Measurements from ENCODE around the gene SYNGAP1. TPM values are rescaled to one million over a fixed set of nuclear protein-coding genes. Genes with fewer than 3 reads are reported as not detected.

SYNGAP1 gene
- total RNA-seq, 1 donor from 2014 or later, result 36.1 TPM

DNA sequence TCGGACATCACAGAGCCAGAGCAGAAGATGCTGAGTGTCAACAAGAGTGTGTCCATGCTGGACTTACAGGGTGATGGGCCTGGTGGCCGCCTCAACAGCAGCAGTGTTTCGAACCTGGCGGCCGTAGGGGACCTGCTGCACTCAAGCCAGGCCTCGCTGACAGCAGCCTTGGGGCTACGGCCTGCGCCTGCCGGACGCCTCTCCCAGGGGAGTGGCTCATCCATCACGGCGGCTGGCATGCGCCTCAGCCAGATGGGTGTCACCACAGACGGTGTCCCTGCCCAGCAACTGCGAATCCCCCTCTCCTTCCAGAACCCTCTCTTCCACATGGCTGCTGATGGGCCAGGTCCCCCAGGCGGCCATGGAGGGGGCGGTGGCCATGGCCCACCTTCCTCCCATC, 23.2 kb downstream of the SYNGAP1 start:
- Histone ChIP-seq H3K4me1 (ENCODE audit: insufficient read depth, low read length) (peaks cover 3% of the 10 kb centered on the region), H3K4me2 (ENCODE audit: low read length) (no peak overlapping the region), H3K27ac (ENCODE audit: low read depth, low read length) (no peak overlapping the region), H3K4me3 (ENCODE audit: insufficient read depth, low read depth, low read length) (no peak overlapping the region), H3K9ac (ENCODE audit: low read length) (no peak overlapping the region), H3K79me2 (ENCODE audit: insufficient read depth, low read length) (no peaks in the 10 kb centered on the region), H3K36me3 (ENCODE audit: insufficient read depth, low read length) (peaks cover 6% of the 10 kb centered on the region), H3K27me3 (ENCODE audit: insufficient read depth, low read length) (no peaks in the 10 kb centered on the region), H4K20me1 (ENCODE audit: insufficient read depth, low read length) (peaks cover 11% of the 10 kb centered on the region), H2AFZ (ENCODE audit: low read depth, low read length) (no peak overlapping the region), H3K9me3 (ENCODE audit: insufficient read depth, low read depth, low read length) (no peaks in the 10 kb centered on the region)
- H3K4me1 Mint-ChIP-seq (ENCODE audit: low read depth, unreplicated experiment), result peaks cover 4% of the 10 kb centered on the region
- no peak for TF ChIP-seq EZH2 (IDR thresholded peaks at IDR 0.05; ENCODE audit: insufficient read depth, low read length)
- TF ChIP-seq CTCF (IDR thresholded peaks at IDR 0.05; ENCODE audit: insufficient read depth, low read depth, low read length), result no peak
- H3K4me3 Mint-ChIP-seq (ENCODE audit: unreplicated experiment), result no peak overlapping the region
- no peak for FAIRE-seq
- DNase-seq (ENCODE audit: low read depth), result no peak
- H3K36me3 Mint-ChIP-seq (ENCODE audit: low read depth, unreplicated experiment), result peaks cover 43% of the 10 kb centered on the region
- H3K27me3 Mint-ChIP-seq (ENCODE audit: low read depth, unreplicated experiment), result no peaks in the 10 kb centered on the region
- H3K27ac Mint-ChIP-seq (ENCODE audit: unreplicated experiment), result no peak overlapping the region
- H3K9me3 Mint-ChIP-seq (ENCODE audit: unreplicated experiment), result no peaks in the 10 kb centered on the region

- Mint-ChIP-seq H3K27ac (ENCODE audit: unreplicated experiment) (no peak overlapping the region), H3K36me3 (ENCODE audit: low read depth, unreplicated experiment) (peaks cover 38% of the 10 kb centered on the region), H3K27me3 (ENCODE audit: low read depth, unreplicated experiment) (no peaks in the 10 kb centered on the region), H3K4me3 (ENCODE audit: unreplicated experiment) (no peak overlapping the region), H3K4me1 (ENCODE audit: low read depth, unreplicated experiment) (peaks cover 4% of the 10 kb centered on the region), H3K9me3 (ENCODE audit: unreplicated experiment) (no peaks in the 10 kb centered on the region)
- Histone ChIP-seq H3K9me3 (ENCODE audit: insufficient read depth, low read depth, low read length) (no peaks in the 10 kb centered on the region), H3K79me2 (ENCODE audit: insufficient read depth, low read length) (no peaks in the 10 kb centered on the region), H3K4me2 (ENCODE audit: low read length) (no peak overlapping the region), H3K4me1 (ENCODE audit: insufficient read depth, low read length) (peaks cover 3% of the 10 kb centered on the region), H3K4me3 (ENCODE audit: insufficient read depth, low read depth, low read length) (no peak overlapping the region), H3K27ac (ENCODE audit: low read depth, low read length) (no peak overlapping the region), H2AFZ (ENCODE audit: low read depth, low read length) (no peak overlapping the region), H3K9ac (ENCODE audit: low read length) (no peak overlapping the region), H4K20me1 (ENCODE audit: insufficient read depth, low read length) (peaks cover 11% of the 10 kb centered on the region), H3K27me3 (ENCODE audit: insufficient read depth, low read length) (no peaks in the 10 kb centered on the region), H3K36me3 (ENCODE audit: insufficient read depth, low read length) (peaks cover 2% of the 10 kb centered on the region)
- no peak for DNase-seq (ENCODE audit: low read depth)
- no peak for FAIRE-seq
- TF ChIP-seq EZH2 (IDR thresholded peaks at IDR 0.05; ENCODE audit: insufficient read depth, low read length), result no peak
- TF ChIP-seq CTCF (IDR thresholded peaks at IDR 0.05; ENCODE audit: insufficient read depth, low read depth, low read length), result no peak
Observed at GRCh38 chr6:33443619-33444504, 24.0 kb downstream of the SYNGAP1 start.

DNA sequence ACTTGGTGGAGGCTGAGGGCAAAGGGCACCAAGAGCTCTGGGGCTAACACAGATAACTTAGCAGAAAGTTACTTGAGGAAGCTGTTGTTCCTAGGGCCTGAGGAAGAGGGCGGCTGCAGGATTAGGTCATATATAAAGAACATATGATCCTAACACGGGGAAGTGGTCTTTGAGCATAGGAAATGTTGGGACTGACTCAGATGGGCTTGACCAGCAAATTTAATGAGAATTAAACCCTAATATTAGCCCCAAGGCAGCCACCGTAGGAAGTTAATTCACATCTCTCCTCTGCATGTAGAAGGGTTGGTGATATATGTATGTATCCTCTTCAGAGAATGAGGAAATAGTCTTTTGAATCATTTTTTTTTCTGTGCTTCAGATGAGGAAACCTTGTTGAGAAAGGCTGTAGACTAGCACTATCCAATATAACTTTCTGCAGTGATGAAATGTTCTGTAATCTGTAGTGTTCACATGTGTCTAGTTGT, 25.3 kb downstream of the SYNGAP1 start:
- Histone ChIP-seq H3K27me3 (ENCODE audit: insufficient read depth, low read length) (no peaks in the 10 kb centered on the region), H4K20me1 (ENCODE audit: insufficient read depth, low read length) (peaks cover 9% of the 10 kb centered on the region), H3K9me3 (ENCODE audit: insufficient read depth, low read depth, low read length) (no peaks in the 10 kb centered on the region), H3K27ac (ENCODE audit: low read depth, low read length) (no peak overlapping the region), H3K36me3 (ENCODE audit: insufficient read depth, low read length) (peaks cover 2% of the 10 kb centered on the region), H3K4me3 (ENCODE audit: insufficient read depth, low read depth, low read length) (no peak overlapping the region), H3K4me1 (ENCODE audit: insufficient read depth, low read length) (no peaks in the 10 kb centered on the region), H3K79me2 (ENCODE audit: insufficient read depth, low read length) (no peaks in the 10 kb centered on the region), H3K4me2 (ENCODE audit: low read length) (no peak overlapping the region), H2AFZ (ENCODE audit: low read depth, low read length) (no peak overlapping the region), H3K9ac (ENCODE audit: low read length) (no peak overlapping the region)
- FAIRE-seq (no peak), DNase-seq (ENCODE audit: low read depth) (no peak)
- H3K27ac Mint-ChIP-seq (ENCODE audit: unreplicated experiment), result no peak overlapping the region
- no peaks in the 10 kb centered on the region for H3K27me3 Mint-ChIP-seq (ENCODE audit: low read depth, unreplicated experiment)
- H3K4me3 Mint-ChIP-seq (ENCODE audit: unreplicated experiment), result no peak overlapping the region
- no peaks in the 10 kb centered on the region for H3K4me1 Mint-ChIP-seq (ENCODE audit: low read depth, unreplicated experiment)
- TF ChIP-seq EZH2 (IDR thresholded peaks at IDR 0.05; ENCODE audit: insufficient read depth, low read length) (no peak), CTCF (IDR thresholded peaks at IDR 0.05; ENCODE audit: insufficient read depth, low read depth, low read length) (no peak)
- H3K36me3 Mint-ChIP-seq (ENCODE audit: low read depth, unreplicated experiment), result peaks cover 33% of the 10 kb centered on the region
- H3K9me3 Mint-ChIP-seq (ENCODE audit: unreplicated experiment), result no peaks in the 10 kb centered on the region
